HCT116 (cell line): ENCODE results near the gene PLD3. TPM values are rescaled to one million over a fixed set of nuclear protein-coding genes. Genes with fewer than 3 reads are reported as not detected.
A peak's percentile ranks its signal among the peaks of the same experiment; 100 is the strongest.

ENCODE experiments used
- ATAC-seq: fragments of 200-7000 bp; cut with Tn5 transposase; 2 replicates; pipeline ENCODE4 v1.9.1; 2020; ENCODE audit warnings: mild to moderate bottlenecking, moderate library complexity
- BruUV-seq: library from RNA; stranded (reverse); fragments of 400-500 nt; replicated peaks from 2 replicates; lab custom pipeline; 2021; lab: Mats Ljungman, UMichigan
- CTCF ChIA-PET: fragments of 300-600 bp; sonication (Branson Sonifier 250); formaldehyde crosslinking; loops from one replicate; lab custom pipeline; 2021; ENCODE audit warnings: antibody characterized with exemption; lab: Charles Lee
- POLR2A ChIA-PET: fragments of 300-600, 350-600 bp; sonication (Branson Sonifier 250); formaldehyde crosslinking; loops from one replicate; lab custom pipeline; 2021; ENCODE audit warnings: antibody characterized with exemption; lab: Charles Lee
- RAD21 ChIA-PET, 2 experiments: fragments of 300-600 bp; sonication (Branson Sonifier 250); formaldehyde crosslinking; loops; one replicate each; lab custom pipeline; 2023; ENCODE audit warnings: low total read pairs in 2 of 2; ENCODE audit not compliant: uncharacterized antibody in 2 of 2, unreplicated experiment in 2 of 2, low non-redundant PET in 1 of 2; lab: Charles Lee
- DNase-seq: peaks from one replicate; pipeline ENCODE4 v3.0.0-alpha.2; 2010; ENCODE audit warnings: low read depth, low spot score
- H2AFZ ChIP-seq: fragments of 200-600 bp; shearing (Covaris generic), sonication (generic); 2 replicates; pipeline ENCODE4 v1.6.1; 2017; ENCODE audit warnings: low read depth, mixed run types, mixed read lengths, antibody characterized with exemption, low read length; ENCODE audit not compliant: poor library complexity, severe bottlenecking
- H3K27ac ChIP-seq: 2 replicates; pipeline ENCODE4 v1.5.1; 2012; ENCODE audit warnings: low read depth, low read length
- H3K27me3 ChIP-seq: fragments of 200-600 bp; sonication (generic); 2 replicates; pipeline ENCODE4 v1.6.1; 2016; ENCODE audit warnings: mixed run types, low read length, mixed read lengths; ENCODE audit not compliant: insufficient read depth
- H3K36me3 ChIP-seq, 2 experiments: fragments of 200-500 bp in 1 of 2; fragments of 200-600 bp in 1 of 2; sonication (Bioruptor generic) in 1 of 2; sonication (generic) in 1 of 2; 2 replicates each; pipeline versions ENCODE4 v1.5.1 to v1.6.1; 2014 to 2016; ENCODE audit warnings: low read length in 2 of 2, inconsistent platforms in 1 of 2, mixed read lengths in 1 of 2, mixed run types in 1 of 2; ENCODE audit not compliant: insufficient read depth in 2 of 2, control insufficient read depth in 1 of 2
- H3K4me1 ChIP-seq, 2 experiments: fragments of 200-600 bp in 1 of 2; sonication (generic) in 1 of 2; 2 replicates each; pipeline versions ENCODE4 v1.5.1 to v1.6.1; 2012 to 2017; ENCODE audit warnings: low read length in 2 of 2, inconsistent platforms in 1 of 2, mild to moderate bottlenecking in 1 of 2, mixed read lengths in 1 of 2, mixed run types in 1 of 2, moderate library complexity in 1 of 2; ENCODE audit not compliant: insufficient read depth in 2 of 2, control insufficient read depth in 1 of 2
- H3K4me2 ChIP-seq: fragments of 200-600 bp; sonication (generic); 2 replicates; pipeline ENCODE4 v1.6.1; 2017; ENCODE audit warnings: mixed run types, low read length, mixed read lengths
- H3K4me3 ChIP-seq, 2 experiments: fragments of 200-600 bp in 1 of 2; sonication (generic) in 1 of 2; replicated peaks in 1 of 2; 2 replicates each; pipeline ENCODE4 v1.5.1; 2011 to 2016; ENCODE audit warnings: low read length in 2 of 2, control low read depth in 1 of 2, low read depth in 1 of 2, mild to moderate bottlenecking in 1 of 2, mixed read lengths in 1 of 2, mixed run types in 1 of 2
- H3K79me2 ChIP-seq: fragments of 200-600 bp; sonication (generic); 2 replicates; pipeline ENCODE4 v1.6.1; 2017; ENCODE audit warnings: mild to moderate bottlenecking, mixed run types, low read length, moderate library complexity, mixed read lengths; ENCODE audit not compliant: insufficient read depth
- H3K9ac ChIP-seq: fragments of 200-600 bp; sonication (generic); 2 replicates; pipeline ENCODE4 v1.6.1; 2016; ENCODE audit warnings: low read length, mixed read lengths
- H3K9me2 ChIP-seq: fragments of 200-600 bp; sonication (generic), shearing (Covaris generic); 2 replicates; pipeline ENCODE4 v1.6.1; 2017; ENCODE audit warnings: mixed run types, mild to moderate bottlenecking, moderate library complexity; ENCODE audit not compliant: insufficient read depth
- H3K9me3 ChIP-seq, 2 experiments: fragments of 200-500 bp in 1 of 2; fragments of 200-600 bp in 1 of 2; sonication (Bioruptor generic) in 1 of 2; sonication (generic) in 1 of 2; 2 replicates each; pipeline ENCODE4 v1.6.1; 2014 to 2017; ENCODE audit warnings: low read length in 2 of 2, mixed read lengths in 2 of 2, inconsistent platforms in 1 of 2, low read depth in 1 of 2, mild to moderate bottlenecking in 1 of 2, mixed run types in 1 of 2, moderate library complexity in 1 of 2; ENCODE audit not compliant: control insufficient read depth in 1 of 2, insufficient read depth in 1 of 2
- H4K20me1 ChIP-seq: fragments of 200-600 bp; sonication (generic), shearing (Covaris generic); 2 replicates; pipeline ENCODE4 v1.6.1; 2017; ENCODE audit warnings: mixed run types, mild to moderate bottlenecking, moderate library complexity; ENCODE audit not compliant: insufficient read depth
- CBX3 ChIP-seq: IDR thresholded peaks from 2 replicates; pipeline ENCODE4 v1.6.1; 2012; ENCODE audit warnings: low read depth
- CEBPB ChIP-seq: IDR thresholded peaks from 2 replicates; pipeline ENCODE4 v1.6.1; 2012; ENCODE audit warnings: low read depth
- CTCF ChIP-seq, 3 experiments: fragments of 200-600 bp in 1 of 3; sonication (generic) in 1 of 3; IDR thresholded peaks in 2 of 3; conservative IDR thresholded peaks in 1 of 3; 2 replicates each; pipeline ENCODE4 v1.5.1; 2012 to 2017; ENCODE audit warnings: low read depth in 2 of 3, low read length in 2 of 3, antibody characterized with exemption in 1 of 3, borderline replicate concordance in 1 of 3, control low read depth in 1 of 3, mild to moderate bottlenecking in 1 of 3, mixed read lengths in 1 of 3, mixed run types in 1 of 3, moderate library complexity in 1 of 3; ENCODE audit not compliant: insufficient read depth in 1 of 3
- EGR1 ChIP-seq: IDR thresholded peaks from 2 replicates; pipeline ENCODE4 v1.6.1; 2012; ENCODE audit warnings: low read depth
- ELF1 ChIP-seq: IDR thresholded peaks from 2 replicates; pipeline ENCODE4 v1.6.1; 2012; ENCODE audit warnings: low read depth, borderline replicate concordance
- EZH2 ChIP-seq: fragments of 200-600 bp; sonication (generic); IDR thresholded peaks from 2 replicates; pipeline ENCODE4 v1.6.1; 2017; ENCODE audit warnings: antibody characterized with exemption, mixed run types
- EZH2phosphoT487 ChIP-seq: fragments of 200-600 bp; IDR thresholded peaks from 2 replicates; pipeline ENCODE4 v1.6.1; 2018; ENCODE audit warnings: antibody characterized with exemption, borderline replicate concordance
- FOSL1 ChIP-seq: IDR thresholded peaks from 2 replicates; pipeline ENCODE4 v1.6.1; 2012; ENCODE audit warnings: low read depth
- JUND ChIP-seq: IDR thresholded peaks from 2 replicates; pipeline ENCODE4 v1.6.1; 2012
- MAX ChIP-seq: IDR thresholded peaks from 2 replicates; pipeline ENCODE4 v1.6.1; 2012
- POLR2A ChIP-seq: IDR thresholded peaks from 2 replicates; pipeline ENCODE4 v1.7.0; 2011; ENCODE audit warnings: borderline replicate concordance; ENCODE audit not compliant: insufficient read depth, insufficient read length; ENCODE audit errors: extremely low read depth
- POLR2AphosphoS5 ChIP-seq: IDR thresholded peaks from 2 replicates; pipeline ENCODE4 v1.6.1; 2011; ENCODE audit warnings: mild to moderate bottlenecking, low read depth, low read length, moderate library complexity
- RAD21 ChIP-seq: IDR thresholded peaks from 2 replicates; pipeline ENCODE4 v1.6.1; 2012; ENCODE audit warnings: low read depth, mild to moderate bottlenecking
- REST ChIP-seq: IDR thresholded peaks from 2 replicates; pipeline ENCODE4 v1.6.1; 2012; ENCODE audit warnings: low read depth
- SIN3A ChIP-seq: IDR thresholded peaks from 2 replicates; pipeline ENCODE4 v1.6.1; 2012; ENCODE audit warnings: low read depth
- SP1 ChIP-seq: IDR thresholded peaks from 2 replicates; pipeline ENCODE4 v1.6.1; 2012; ENCODE audit warnings: low read depth
- SRF ChIP-seq: IDR thresholded peaks from 2 replicates; pipeline ENCODE4 v1.6.1; 2012; ENCODE audit warnings: low read depth
- TCF7L2 ChIP-seq: IDR thresholded peaks from 2 replicates; pipeline ENCODE4 v1.7.0; 2011; ENCODE audit warnings: borderline replicate concordance, inconsistent platforms; ENCODE audit not compliant: insufficient read depth, insufficient read length; ENCODE audit errors: extremely low read depth
- ZBTB33 ChIP-seq: IDR thresholded peaks from 2 replicates; pipeline ENCODE4 v1.6.1; 2011; ENCODE audit warnings: mild to moderate bottlenecking, low read length, moderate library complexity; ENCODE audit not compliant: insufficient replicate concordance; ENCODE audit errors: extremely low read depth
- ZFX ChIP-seq: fragments of 450-650 bp; IDR thresholded peaks from 2 replicates; pipeline ENCODE4 v1.6.1; 2017
- ZNF274 ChIP-seq: fragments of 200-500 bp; sonication (Bioruptor generic); IDR thresholded peaks from 2 replicates; pipeline ENCODE4 v1.6.1; 2014; ENCODE audit warnings: mild to moderate bottlenecking, low read depth, low read length, inconsistent platforms
- intact Hi-C: fragments of 100-400 bp; cut with micrococcal nuclease; formaldehyde crosslinking; loops from 2 replicates; pipeline ENCODE4 v1.10.0; 2022
- total RNA-seq: library from RNA; stranded (reverse); gene quantifications from one replicate; pipeline ENCODE4 v1.2.1, GENCODE V29; 2021; ENCODE audit not compliant: unreplicated experiment

PLD3 gene
- total RNA-seq, 1 experiment from 2014 or later: 123 TPM

GRCh38 chr19:40392894-40393517 is 44.5 kb downstream of the PLD3 start:
- RAD21 ChIA-PET: no interaction called here
- peak; percentile 33 for DNase-seq
- H3K36me3 ChIP-seq: no peaks in the 10 kb centered on the region
- CTCF ChIA-PET: no interaction called here
- H3K4me3 ChIP-seq: no peak overlapping the region
- ATAC-seq: peak; percentile 94
- intact Hi-C loops: no loop called here
- H3K9ac ChIP-seq: peak overlapping the region; percentile 39
- H3K9me2 ChIP-seq: no peaks in the 10 kb centered on the region
- peaks cover 15 to 19% of the 10 kb centered on the region in 2 experiments for H3K4me1 ChIP-seq
- peak overlapping the region; percentile 36; the same call in 1 of the 2 replicates for H3K27ac ChIP-seq
- H3K9me3 ChIP-seq: no peaks in the 10 kb centered on the region
- POLR2A ChIA-PET: no interaction called here
- no peaks in the 10 kb centered on the region for H4K20me1 ChIP-seq
- BruUV-seq: no TSS peak
- H3K4me2 ChIP-seq: peak overlapping the region; percentile 64
- no peak overlapping the region for H2AFZ ChIP-seq
- H3K79me2 ChIP-seq: no peaks in the 10 kb centered on the region
- H3K27me3 ChIP-seq: no peaks in the 10 kb centered on the region
- TF ChIP-seq TCF7L2 (no peak), SRF (no peak), CBX3 (no peak), JUND (no peak), ZFX (no peak), ZNF274 (no peak), SP1 (peak; percentile 81), REST (no peak), POLR2A (no peak), SIN3A (no peak), CTCF (IDR thresholded peaks at IDR 0.05 in 2 of 3, conservative IDR thresholded peaks at IDR 0.05 in 1 of 3; ENCODE audit: borderline replicate concordance in 1 of 3, insufficient read depth in 1 of 3, low read depth in 2 of 3, low read length in 2 of 3) (peak; percentile 62 to 74 (median 64); a peak in 5 of 6 replicates), ZBTB33 (peak; percentile 17), RAD21 (peak; percentile 79), POLR2AphosphoS5 (peak; percentile 66), EGR1 (no peak), EZH2 (no peak), FOSL1 (no peak), ELF1 (no peak), CEBPB (no peak), MAX (no peak), EZH2phosphoT487 (no peak)
